Ishikawa (cell line): ENCODE results near the gene MAGI1.
A peak's percentile ranks its signal among the peaks of the same experiment; 100 is the strongest.

Experiments used
- CEBPB ChIP-seq: IDR thresholded peaks from 2 replicates; pipeline ENCODE4 v1.6.1; 2012
- EP300 ChIP-seq: IDR thresholded peaks from 2 replicates; pipeline ENCODE4 v1.6.1; 2012; ENCODE audit warnings: borderline replicate concordance
- MAX ChIP-seq: IDR thresholded peaks from 2 replicates; pipeline ENCODE4 v1.6.1; 2012
- RAD21 ChIP-seq: IDR thresholded peaks from 2 replicates; pipeline ENCODE4 v1.6.1; 2012; ENCODE audit warnings: low read depth
- REST ChIP-seq: IDR thresholded peaks from 2 replicates; pipeline ENCODE4 v1.6.1; 2012; ENCODE audit warnings: low read depth, mild to moderate bottlenecking
- TAF1 ChIP-seq: IDR thresholded peaks from 2 replicates; pipeline ENCODE4 v1.6.1; 2012; ENCODE audit warnings: low read depth, mild to moderate bottlenecking
- YY1 ChIP-seq: IDR thresholded peaks from 2 replicates; pipeline ENCODE4 v1.6.1; 2012; ENCODE audit warnings: low read depth
- ZBTB7A ChIP-seq: IDR thresholded peaks from 2 replicates; pipeline ENCODE4 v1.6.1; 2012; ENCODE audit warnings: low read depth

GRCh38 chr3:65483480-65483879 lies 555.2 kb downstream of the MAGI1 start:
- no peak for TF ChIP-seq CEBPB
- peak; percentile 24; the same call in 1 of the 2 replicates for TF ChIP-seq EP300
- no peak for TF ChIP-seq ZBTB7A
- TF ChIP-seq TAF1: no peak
- no peak for TF ChIP-seq YY1
- TF ChIP-seq MAX: no peak
- TF ChIP-seq REST: no peak
- 0 out of 2 replicates have a peak, but pooled peaks have one; percentile 3 for TF ChIP-seq RAD21
